Measurements from ENCODE around the gene MRPL4.

GRCh38 chr19:10230861-10231611, 21.0 kb upstream of the MRPL4 start, which contains the start of gene S1PR2:
- TF ChIP-seq CTCF (IDR thresholded peaks at IDR 0.05) (peak in 1 of 4 experiments; percentile 1), POLR2A (IDR thresholded peaks at IDR 0.05) (peak in 1 of 2 donors; percentile 77)

Data from uterus (tissue), 2 donors.